HCT116 (cell line): ENCODE measurements around the gene MPP2. TPM values are rescaled to one million over a fixed set of nuclear protein-coding genes. Genes with fewer than 3 reads are reported as not detected.

Source experiments
- ATAC-seq: fragments of 200-7000 bp; cut with Tn5 transposase; 2 replicates; pipeline ENCODE4 v1.9.1; 2020; ENCODE audit warnings: mild to moderate bottlenecking, moderate library complexity
- BruUV-seq: library from RNA; stranded (reverse); fragments of 400-500 nt; replicated peaks from 2 replicates; lab custom pipeline; 2021; lab: Mats Ljungman, UMichigan
- CTCF ChIA-PET: fragments of 300-600 bp; sonication (Branson Sonifier 250); formaldehyde crosslinking; loops from one replicate; lab custom pipeline; 2021; ENCODE audit warnings: antibody characterized with exemption; lab: Charles Lee
- POLR2A ChIA-PET: fragments of 300-600, 350-600 bp; sonication (Branson Sonifier 250); formaldehyde crosslinking; loops from one replicate; lab custom pipeline; 2021; ENCODE audit warnings: antibody characterized with exemption; lab: Charles Lee
- RAD21 ChIA-PET, 2 experiments: fragments of 300-600 bp; sonication (Branson Sonifier 250); formaldehyde crosslinking; loops; one replicate each; lab custom pipeline; 2023; ENCODE audit warnings: low total read pairs in 2 of 2; ENCODE audit not compliant: uncharacterized antibody in 2 of 2, unreplicated experiment in 2 of 2, low non-redundant PET in 1 of 2; lab: Charles Lee
- DNase-seq: peaks from one replicate; pipeline ENCODE4 v3.0.0-alpha.2; 2010; ENCODE audit warnings: low read depth, low spot score
- H2AFZ ChIP-seq: fragments of 200-600 bp; shearing (Covaris generic), sonication (generic); 2 replicates; pipeline ENCODE4 v1.6.1; 2017; ENCODE audit warnings: low read depth, mixed run types, mixed read lengths, antibody characterized with exemption, low read length; ENCODE audit not compliant: poor library complexity, severe bottlenecking
- H3K27ac ChIP-seq: 2 replicates; pipeline ENCODE4 v1.5.1; 2012; ENCODE audit warnings: low read depth, low read length
- H3K27me3 ChIP-seq: fragments of 200-600 bp; sonication (generic); 2 replicates; pipeline ENCODE4 v1.6.1; 2016; ENCODE audit warnings: mixed run types, low read length, mixed read lengths; ENCODE audit not compliant: insufficient read depth
- H3K36me3 ChIP-seq, 2 experiments: fragments of 200-500 bp in 1 of 2; fragments of 200-600 bp in 1 of 2; sonication (Bioruptor generic) in 1 of 2; sonication (generic) in 1 of 2; 2 replicates each; pipeline versions ENCODE4 v1.5.1 to v1.6.1; 2014 to 2016; ENCODE audit warnings: low read length in 2 of 2, inconsistent platforms in 1 of 2, mixed read lengths in 1 of 2, mixed run types in 1 of 2; ENCODE audit not compliant: insufficient read depth in 2 of 2, control insufficient read depth in 1 of 2
- H3K4me1 ChIP-seq, 2 experiments: fragments of 200-600 bp in 1 of 2; sonication (generic) in 1 of 2; 2 replicates each; pipeline versions ENCODE4 v1.5.1 to v1.6.1; 2012 to 2017; ENCODE audit warnings: low read length in 2 of 2, inconsistent platforms in 1 of 2, mild to moderate bottlenecking in 1 of 2, mixed read lengths in 1 of 2, mixed run types in 1 of 2, moderate library complexity in 1 of 2; ENCODE audit not compliant: insufficient read depth in 2 of 2, control insufficient read depth in 1 of 2
- H3K4me2 ChIP-seq: fragments of 200-600 bp; sonication (generic); 2 replicates; pipeline ENCODE4 v1.6.1; 2017; ENCODE audit warnings: mixed run types, low read length, mixed read lengths
- H3K4me3 ChIP-seq, 2 experiments: fragments of 200-600 bp in 1 of 2; sonication (generic) in 1 of 2; replicated peaks in 1 of 2; 2 replicates each; pipeline ENCODE4 v1.5.1; 2011 to 2016; ENCODE audit warnings: low read length in 2 of 2, control low read depth in 1 of 2, low read depth in 1 of 2, mild to moderate bottlenecking in 1 of 2, mixed read lengths in 1 of 2, mixed run types in 1 of 2
- H3K79me2 ChIP-seq: fragments of 200-600 bp; sonication (generic); 2 replicates; pipeline ENCODE4 v1.6.1; 2017; ENCODE audit warnings: mild to moderate bottlenecking, mixed run types, low read length, moderate library complexity, mixed read lengths; ENCODE audit not compliant: insufficient read depth
- H3K9ac ChIP-seq: fragments of 200-600 bp; sonication (generic); 2 replicates; pipeline ENCODE4 v1.6.1; 2016; ENCODE audit warnings: low read length, mixed read lengths
- H3K9me2 ChIP-seq: fragments of 200-600 bp; sonication (generic), shearing (Covaris generic); 2 replicates; pipeline ENCODE4 v1.6.1; 2017; ENCODE audit warnings: mixed run types, mild to moderate bottlenecking, moderate library complexity; ENCODE audit not compliant: insufficient read depth
- H3K9me3 ChIP-seq, 2 experiments: fragments of 200-500 bp in 1 of 2; fragments of 200-600 bp in 1 of 2; sonication (Bioruptor generic) in 1 of 2; sonication (generic) in 1 of 2; 2 replicates each; pipeline ENCODE4 v1.6.1; 2014 to 2017; ENCODE audit warnings: low read length in 2 of 2, mixed read lengths in 2 of 2, inconsistent platforms in 1 of 2, low read depth in 1 of 2, mild to moderate bottlenecking in 1 of 2, mixed run types in 1 of 2, moderate library complexity in 1 of 2; ENCODE audit not compliant: control insufficient read depth in 1 of 2, insufficient read depth in 1 of 2
- H4K20me1 ChIP-seq: fragments of 200-600 bp; sonication (generic), shearing (Covaris generic); 2 replicates; pipeline ENCODE4 v1.6.1; 2017; ENCODE audit warnings: mixed run types, mild to moderate bottlenecking, moderate library complexity; ENCODE audit not compliant: insufficient read depth
- CBX3 ChIP-seq: IDR thresholded peaks from 2 replicates; pipeline ENCODE4 v1.6.1; 2012; ENCODE audit warnings: low read depth
- CEBPB ChIP-seq: IDR thresholded peaks from 2 replicates; pipeline ENCODE4 v1.6.1; 2012; ENCODE audit warnings: low read depth
- CTCF ChIP-seq, 3 experiments: fragments of 200-600 bp in 1 of 3; sonication (generic) in 1 of 3; IDR thresholded peaks in 2 of 3; conservative IDR thresholded peaks in 1 of 3; 2 replicates each; pipeline ENCODE4 v1.5.1; 2012 to 2017; ENCODE audit warnings: low read depth in 2 of 3, low read length in 2 of 3, antibody characterized with exemption in 1 of 3, borderline replicate concordance in 1 of 3, control low read depth in 1 of 3, mild to moderate bottlenecking in 1 of 3, mixed read lengths in 1 of 3, mixed run types in 1 of 3, moderate library complexity in 1 of 3; ENCODE audit not compliant: insufficient read depth in 1 of 3
- EGR1 ChIP-seq: IDR thresholded peaks from 2 replicates; pipeline ENCODE4 v1.6.1; 2012; ENCODE audit warnings: low read depth
- EZH2 ChIP-seq: fragments of 200-600 bp; sonication (generic); IDR thresholded peaks from 2 replicates; pipeline ENCODE4 v1.6.1; 2017; ENCODE audit warnings: antibody characterized with exemption, mixed run types
- EZH2phosphoT487 ChIP-seq: fragments of 200-600 bp; IDR thresholded peaks from 2 replicates; pipeline ENCODE4 v1.6.1; 2018; ENCODE audit warnings: antibody characterized with exemption, borderline replicate concordance
- FOSL1 ChIP-seq: IDR thresholded peaks from 2 replicates; pipeline ENCODE4 v1.6.1; 2012; ENCODE audit warnings: low read depth
- JUND ChIP-seq: IDR thresholded peaks from 2 replicates; pipeline ENCODE4 v1.6.1; 2012
- POLR2A ChIP-seq: IDR thresholded peaks from 2 replicates; pipeline ENCODE4 v1.7.0; 2011; ENCODE audit warnings: borderline replicate concordance; ENCODE audit not compliant: insufficient read depth, insufficient read length; ENCODE audit errors: extremely low read depth
- RAD21 ChIP-seq: IDR thresholded peaks from 2 replicates; pipeline ENCODE4 v1.6.1; 2012; ENCODE audit warnings: low read depth, mild to moderate bottlenecking
- SP1 ChIP-seq: IDR thresholded peaks from 2 replicates; pipeline ENCODE4 v1.6.1; 2012; ENCODE audit warnings: low read depth
- SRF ChIP-seq: IDR thresholded peaks from 2 replicates; pipeline ENCODE4 v1.6.1; 2012; ENCODE audit warnings: low read depth
- YY1 ChIP-seq: IDR thresholded peaks from 2 replicates; pipeline ENCODE4 v1.6.1; 2011; ENCODE audit warnings: low read length, low read depth, moderate library complexity, mild to moderate bottlenecking; ENCODE audit not compliant: insufficient replicate concordance; ENCODE audit errors: extremely low read depth
- ZBTB33 ChIP-seq: IDR thresholded peaks from 2 replicates; pipeline ENCODE4 v1.6.1; 2011; ENCODE audit warnings: mild to moderate bottlenecking, low read length, moderate library complexity; ENCODE audit not compliant: insufficient replicate concordance; ENCODE audit errors: extremely low read depth
- intact Hi-C: fragments of 100-400 bp; cut with micrococcal nuclease; formaldehyde crosslinking; loops from 2 replicates; pipeline ENCODE4 v1.10.0; 2022
- total RNA-seq: library from RNA; stranded (reverse); gene quantifications from one replicate; pipeline ENCODE4 v1.2.1, GENCODE V29; 2021; ENCODE audit not compliant: unreplicated experiment

The MPP2 gene
- total RNA-seq, 1 experiment from 2014 or later: 16.4 TPM

GRCh38 chr17:43932357-43932756, 25.0 kb upstream of the MPP2 start:
- no peak for ATAC-seq
- Histone ChIP-seq H3K9me2 (no peaks in the 10 kb centered on the region), H3K9me3 (no peaks in the 10 kb centered on the region), H3K4me2 (no peak overlapping the region), H2AFZ (no peak overlapping the region)
- intact Hi-C loops: no loop called here
- CTCF ChIA-PET: interaction anchor here (1.7 kb wide), 1 partner anchor 12 kb away, joined by 5 read pairs; no protein-coding TSS in a partner anchor
- no TSS peak for BruUV-seq
- TF ChIP-seq FOSL1 (no peak), EZH2 (no peak), CBX3 (no peak), YY1 (no peak)
- TF ChIP-seq, all 23 proteins: peak for 0
- H3K79me2 ChIP-seq: no peaks in the 10 kb centered on the region
- H3K9ac ChIP-seq: no peak overlapping the region
- no peak overlapping the region for H3K27ac ChIP-seq
- no peak for DNase-seq
- H3K4me1 ChIP-seq: no peaks in the 10 kb centered on the region
- POLR2A ChIA-PET: no interaction called here
- RAD21 ChIA-PET: no interaction called here
- H4K20me1 ChIP-seq: no peaks in the 10 kb centered on the region
- H3K27me3 ChIP-seq: no peaks in the 10 kb centered on the region
- no peak overlapping the region for H3K4me3 ChIP-seq
- H3K36me3 ChIP-seq: no peaks in the 10 kb centered on the region

- no peak overlapping the region for H3K4me3 ChIP-seq
- no peak overlapping the region for H3K27ac ChIP-seq
- no peaks in the 10 kb centered on the region for H3K36me3 ChIP-seq
- RAD21 ChIA-PET: no interaction called here
- no TSS peak for BruUV-seq
- H3K9me3 ChIP-seq: no peaks in the 10 kb centered on the region
- intact Hi-C loops: no loop called here
- H3K9me2 ChIP-seq: no peaks in the 10 kb centered on the region
- no peaks in the 10 kb centered on the region for H3K79me2 ChIP-seq
- DNase-seq: no peak
- H3K27me3 ChIP-seq: no peaks in the 10 kb centered on the region
- no peak overlapping the region for H3K9ac ChIP-seq
- H3K4me1 ChIP-seq: no peaks in the 10 kb centered on the region
- POLR2A ChIA-PET: no interaction called here
- no peak overlapping the region for H3K4me2 ChIP-seq
- no peak overlapping the region for H2AFZ ChIP-seq
- no peaks in the 10 kb centered on the region for H4K20me1 ChIP-seq
- CTCF ChIA-PET: interaction anchor here (1.0 to 1.5 kb wide), 2 partner anchors 13 to 21 kb away, joined by 3 read pairs; no protein-coding TSS in a partner anchor
- ATAC-seq: no peak; the same call in 1 of the 2 replicates
- TF ChIP-seq RAD21 (no peak), CBX3 (no peak), CEBPB (no peak), POLR2A (no peak), SRF (no peak), ZBTB33 (no peak), EGR1 (no peak), JUND (no peak), CTCF (IDR thresholded peaks at IDR 0.05 in 2 of 3, conservative IDR thresholded peaks at IDR 0.05 in 1 of 3; ENCODE audit: borderline replicate concordance in 1 of 3, insufficient read depth in 1 of 3, low read depth in 2 of 3, low read length in 2 of 3) (no peak), EZH2phosphoT487 (no peak), SP1 (no peak), YY1 (no peak)
These were observed 23.8 kb upstream of the MPP2 start for GRCh38 chr17:43931062-43931571.
